GM11168 (cell line): ENCODE data around the gene PSMB4.
"Not testable (repeated sequence)": the region's sequence is repeated elsewhere in the genome, so short reads cannot be mapped to it uniquely, and the experiment has no call there.

Experiments used
- in situ Hi-C: fragments of 300-500 bp; cut with MboI; formaldehyde crosslinking; loops from one replicate; pipeline ENCODE4 v1.12.0; 2022; ENCODE audit warnings: low sequenced_read_pairs; ENCODE audit not compliant: unreplicated experiment

The PSMB4 gene

GRCh38 chr1:151435174-151435573 is 35.8 kb downstream of the PSMB4 start:
- in situ Hi-C loops = no loop called here

- in situ Hi-C loops = no loop called here
Measured at GRCh38 chr1:151436985-151437384, 37.6 kb downstream of the PSMB4 start.

- in situ Hi-C loops = not testable (repeated sequence)
Measured at GRCh38 chr1:151437396-151437795, 38.0 kb downstream of the PSMB4 start.

GRCh38 chr1:151443846-151444782 is 44.7 kb downstream of the PSMB4 start:
- in situ Hi-C loops = no loop called here

GRCh38 chr1:151444783-151445177 is 45.4 kb downstream of the PSMB4 start:
- in situ Hi-C loops = no loop called here

GRCh38 chr1:151447696-151448095 is 48.3 kb downstream of the PSMB4 start:
- in situ Hi-C loops = no loop called here
